ENCODE data around the gene ARHGAP22. TPM values are rescaled to one million over a fixed set of nuclear protein-coding genes. Genes with fewer than 3 reads are reported as not detected.

ARHGAP22 gene
- total RNA-seq, 1 experiment from 2014 or later = 9.9 TPM

GRCh38 chr10:48470115-48470892 lies 134.6 kb downstream of the ARHGAP22 start:
- H3K4me1 ChIP-seq (ENCODE audit: control insufficient read depth in 1 of 2, insufficient read depth in 2 of 2, low read length in 2 of 2) = peaks cover 0 to 4% of the 10 kb centered on the region in 2 experiments; a peak in 1 of 4 replicates
- H3K36me3 ChIP-seq (ENCODE audit: control insufficient read depth in 1 of 2, insufficient read depth in 2 of 2, low read length in 2 of 2) = no peaks in the 10 kb centered on the region
- RAD21 ChIA-PET (ENCODE audit: low non-redundant PET in 1 of 2, low total read pairs in 2 of 2, uncharacterized antibody in 2 of 2, unreplicated experiment in 2 of 2) = no interaction called here
- H3K79me2 ChIP-seq (ENCODE audit: insufficient read depth, low read length) = no peaks in the 10 kb centered on the region
- H3K9me3 ChIP-seq (ENCODE audit: control insufficient read depth in 1 of 2, insufficient read depth in 1 of 2, low read depth in 1 of 2, low read length in 2 of 2) = no peaks in the 10 kb centered on the region
- H3K9ac ChIP-seq (ENCODE audit: low read length) = no peak overlapping the region
- TF ChIP-seq ELF1 (IDR thresholded peaks at IDR 0.05; ENCODE audit: borderline replicate concordance, low read depth) (no peak), YY1 (IDR thresholded peaks at IDR 0.05; ENCODE audit: extremely low read depth, insufficient replicate concordance, low read depth, low read length) (no peak), POLR2A (IDR thresholded peaks at IDR 0.05; ENCODE audit: borderline replicate concordance, extremely low read depth, insufficient read depth, insufficient read length) (no peak), EZH2 (IDR thresholded peaks at IDR 0.05) (no peak), EGR1 (IDR thresholded peaks at IDR 0.05; ENCODE audit: low read depth) (no peak), EZH2phosphoT487 (IDR thresholded peaks at IDR 0.05; ENCODE audit: borderline replicate concordance) (no peak), SIN3A (IDR thresholded peaks at IDR 0.05; ENCODE audit: low read depth) (no peak), ZFX (IDR thresholded peaks at IDR 0.05) (no peak), REST (IDR thresholded peaks at IDR 0.05; ENCODE audit: low read depth) (no peak), SP1 (IDR thresholded peaks at IDR 0.05; ENCODE audit: low read depth) (no peak)
- H3K4me3 ChIP-seq (replicated peaks in 1 of 2; ENCODE audit: low read depth in 1 of 2, low read length in 2 of 2) = no peak overlapping the region
- POLR2A ChIA-PET = no interaction called here
- DNase-seq (ENCODE audit: low read depth, low spot score) (no peak), ATAC-seq (no peak)
- BruUV-seq (replicated peaks) = no TSS peak
- H3K9me2 ChIP-seq (ENCODE audit: insufficient read depth) = no peaks in the 10 kb centered on the region
- intact Hi-C loops (cut with micrococcal nuclease) = no loop called here
- CTCF ChIA-PET = no interaction called here
- H4K20me1 ChIP-seq (ENCODE audit: insufficient read depth) = no peaks in the 10 kb centered on the region
- no peaks in the 10 kb centered on the region for H3K27me3 ChIP-seq (ENCODE audit: insufficient read depth, low read length)
- H2AFZ ChIP-seq (ENCODE audit: low read depth, low read length, poor library complexity, severe bottlenecking) = no peak overlapping the region
- H3K4me2 ChIP-seq (ENCODE audit: low read length) = no peak overlapping the region
- H3K27ac ChIP-seq (ENCODE audit: low read depth, low read length) = no peak overlapping the region

All from HCT116 (cell line).